NAMALWA (cell line): ENCODE data around the gene GYS2.
A peak's percentile ranks its signal among the peaks of the same experiment; 100 is the strongest.

Experiments
- DNase-seq: peaks from one replicate; pipeline ENCODE4 v3.0.0-alpha.2; 2015; ENCODE audit warnings: low spot score

The GYS2 gene

GRCh38 chr12:21502872-21503271 lies 101.8 kb downstream of the GYS2 start:
- DNase-seq, result no peak

GRCh38 chr12:21502164-21502496 lies 102.5 kb downstream of the GYS2 start:
- DNase-seq, result peak; percentile 47

DNA sequence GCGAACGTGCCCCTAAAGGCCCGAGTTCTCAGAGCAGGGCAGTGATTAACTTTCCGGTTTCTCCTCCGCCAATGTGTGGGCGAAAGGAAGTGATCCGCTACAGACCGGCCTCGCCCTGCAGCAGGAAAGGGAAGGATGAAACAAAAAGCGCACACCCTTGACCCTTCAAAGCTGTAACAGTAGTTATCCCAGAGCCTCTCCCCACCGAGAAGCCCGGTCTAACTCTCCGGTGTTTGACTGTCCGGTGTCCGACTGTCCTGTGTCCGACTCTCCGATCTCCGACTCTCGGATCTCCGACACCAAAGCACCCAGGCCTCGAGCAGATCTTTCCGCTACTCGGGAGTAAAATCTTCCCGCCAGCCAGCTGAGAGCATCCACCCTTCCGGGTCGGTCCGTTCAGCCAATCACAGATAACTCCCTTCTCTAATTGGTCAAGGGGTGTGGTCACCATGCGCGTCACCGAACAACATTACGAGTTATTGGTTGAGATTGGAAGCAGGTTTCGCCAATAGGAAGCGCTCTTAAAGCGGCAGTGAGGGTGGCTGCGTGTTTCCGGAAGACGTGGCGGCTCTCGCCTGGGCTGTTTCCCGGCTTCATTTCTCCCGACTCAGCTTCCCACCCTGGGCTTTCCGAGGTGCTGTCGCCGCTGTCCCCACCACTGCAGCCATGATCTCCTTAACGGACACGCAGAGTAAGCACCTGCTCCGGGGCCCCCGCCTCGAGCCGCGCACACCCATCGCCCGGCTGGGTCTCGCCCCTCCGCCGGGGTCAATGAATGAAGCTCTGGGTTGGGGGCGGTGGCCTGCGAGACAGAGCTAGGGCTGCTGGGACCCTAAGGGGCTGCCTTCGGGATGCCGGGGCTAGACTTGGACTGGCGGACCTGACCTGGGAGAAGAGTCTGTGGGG lies 103.1 kb downstream of the GYS2 start, which contains the start of the genes GOLT1B and RECQL:
Gene GOLT1B (plus strand): TSS at position 532 of the 906 bp plus-strand sequence. CDS start 135 bp downstream, at position 667.
Gene RECQL (minus strand): TSS at position 378 of the 906 bp plus-strand sequence. CDS start 2,065 bp downstream, outside the sequence.
- peak; percentile 99 for DNase-seq

DNA sequence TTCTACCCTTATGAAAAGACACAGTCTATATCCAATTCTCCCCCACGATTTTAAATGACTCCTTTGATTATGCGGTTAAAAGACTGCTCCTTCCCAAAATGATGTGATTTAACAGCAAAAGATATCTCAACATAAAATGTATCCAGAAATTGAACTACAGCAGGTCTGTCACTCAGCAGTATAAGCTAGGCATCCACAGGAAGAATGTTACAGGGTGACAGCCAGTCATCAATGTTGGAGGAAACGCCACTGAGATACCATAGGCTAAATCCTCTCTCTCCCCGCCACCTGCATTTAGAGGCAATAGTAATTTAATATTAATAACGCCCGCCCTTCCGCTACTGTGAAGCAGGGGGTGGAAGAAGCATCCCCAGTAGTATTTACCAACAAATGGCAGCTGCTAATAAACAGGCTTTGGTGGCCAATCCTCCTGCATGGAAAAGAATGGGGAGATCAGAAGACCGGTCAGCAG lies 103.8 kb downstream of the GYS2 start:
- DNase-seq, result peak; percentile 77

DNA sequence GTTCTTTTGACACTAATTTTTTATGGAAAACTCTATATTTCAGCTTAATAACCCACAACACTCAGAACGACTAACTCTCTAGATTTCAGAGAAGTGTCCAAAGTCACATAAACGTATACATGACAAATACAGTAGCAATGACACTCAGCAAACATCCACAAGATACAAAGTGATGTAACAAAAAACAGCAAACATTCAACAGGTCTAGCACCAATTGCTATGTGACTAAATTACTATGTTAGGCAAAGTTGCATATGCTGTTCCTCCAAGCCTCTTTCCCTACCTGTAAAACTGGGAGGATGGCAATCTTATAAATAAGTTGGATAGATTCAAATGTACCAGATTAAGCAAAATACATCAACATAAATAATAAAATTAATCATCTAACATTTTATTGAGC lies 104.9 kb downstream of the GYS2 start:
- no peak for DNase-seq
